NCI-H2227 (cell line): ENCODE results near the gene FAM222A.
"Not testable (repeated sequence)": the region's sequence is repeated elsewhere in the genome, so short reads cannot be mapped to it uniquely, and the experiment has no call there.

Experiments
- DNase-seq: peaks from one replicate; lab custom pipeline; 2025; ENCODE audit not compliant: unreplicated experiment; lab: John Stamatoyannopoulos, UW

FAM222A gene

GRCh38 chr12:109693653-109694600, 19.7 kb upstream of the FAM222A start:
- no peak for DNase-seq

DNA sequence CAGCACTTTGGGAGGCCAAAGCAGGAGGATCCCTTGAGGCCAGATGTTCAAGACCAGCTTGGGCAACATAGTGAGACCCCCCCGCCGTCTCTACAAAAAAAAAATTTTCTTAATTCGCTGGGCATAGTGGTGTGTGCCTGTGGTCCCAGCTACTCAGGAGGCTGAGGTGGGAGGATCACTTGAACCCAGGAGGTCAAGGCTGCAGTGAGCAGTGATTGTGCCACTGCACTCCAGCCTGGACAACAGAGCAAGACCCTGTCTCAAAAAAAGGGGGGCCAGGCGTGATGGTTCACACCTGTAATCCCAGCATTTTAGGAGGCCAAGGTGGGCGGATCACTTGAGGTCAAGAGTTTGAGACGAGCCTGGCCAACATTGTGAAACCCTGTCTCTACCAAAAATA, 19.0 kb upstream of the FAM222A start:
- DNase-seq: not testable (repeated sequence)

DNA sequence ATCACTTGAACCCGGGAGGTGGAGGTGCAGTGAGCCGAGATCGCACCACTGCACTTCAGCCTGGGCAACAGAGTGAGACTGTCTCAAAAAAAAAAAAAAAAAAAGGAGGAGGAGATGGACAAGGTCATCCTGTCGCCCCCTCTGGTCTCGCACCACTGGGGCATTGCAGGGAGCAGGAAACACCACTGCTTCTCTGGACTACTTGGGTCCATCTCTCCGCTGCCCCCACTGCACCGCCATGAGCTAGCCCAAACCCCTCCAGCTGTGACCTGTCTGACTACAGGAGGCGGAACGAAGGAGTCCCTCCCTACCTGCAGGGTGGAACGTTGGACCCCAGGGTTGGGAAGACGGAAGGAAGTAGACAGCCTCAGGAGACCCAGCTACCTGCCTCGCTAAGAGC, 18.2 kb upstream of the FAM222A start:
- no peak for DNase-seq

DNA sequence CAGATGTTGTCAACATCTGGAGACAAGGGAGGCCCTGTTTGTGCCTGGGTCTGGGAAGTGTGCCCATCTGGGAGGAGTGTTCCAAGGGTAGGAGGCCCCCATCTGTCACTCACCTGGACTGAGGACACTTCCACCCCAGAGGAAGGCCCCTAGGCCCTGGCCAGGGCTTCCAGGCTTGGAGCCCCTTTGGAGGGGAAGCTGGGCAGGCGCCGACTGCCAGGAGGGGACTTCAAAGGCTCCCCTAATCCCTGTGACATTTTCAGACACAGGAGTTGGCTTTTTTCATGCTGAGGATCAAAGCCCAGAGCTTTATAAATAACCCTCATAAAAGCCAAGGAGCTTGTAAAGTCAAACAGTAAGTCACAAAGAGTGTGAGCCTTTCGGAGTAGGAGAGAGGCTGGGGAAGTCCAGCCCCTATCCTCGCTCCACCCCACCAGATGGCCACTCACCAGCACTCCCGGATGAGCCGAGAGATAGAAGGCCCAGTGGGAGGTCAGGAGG, 17.6 kb upstream of the FAM222A start:
- no peak for DNase-seq

DNA sequence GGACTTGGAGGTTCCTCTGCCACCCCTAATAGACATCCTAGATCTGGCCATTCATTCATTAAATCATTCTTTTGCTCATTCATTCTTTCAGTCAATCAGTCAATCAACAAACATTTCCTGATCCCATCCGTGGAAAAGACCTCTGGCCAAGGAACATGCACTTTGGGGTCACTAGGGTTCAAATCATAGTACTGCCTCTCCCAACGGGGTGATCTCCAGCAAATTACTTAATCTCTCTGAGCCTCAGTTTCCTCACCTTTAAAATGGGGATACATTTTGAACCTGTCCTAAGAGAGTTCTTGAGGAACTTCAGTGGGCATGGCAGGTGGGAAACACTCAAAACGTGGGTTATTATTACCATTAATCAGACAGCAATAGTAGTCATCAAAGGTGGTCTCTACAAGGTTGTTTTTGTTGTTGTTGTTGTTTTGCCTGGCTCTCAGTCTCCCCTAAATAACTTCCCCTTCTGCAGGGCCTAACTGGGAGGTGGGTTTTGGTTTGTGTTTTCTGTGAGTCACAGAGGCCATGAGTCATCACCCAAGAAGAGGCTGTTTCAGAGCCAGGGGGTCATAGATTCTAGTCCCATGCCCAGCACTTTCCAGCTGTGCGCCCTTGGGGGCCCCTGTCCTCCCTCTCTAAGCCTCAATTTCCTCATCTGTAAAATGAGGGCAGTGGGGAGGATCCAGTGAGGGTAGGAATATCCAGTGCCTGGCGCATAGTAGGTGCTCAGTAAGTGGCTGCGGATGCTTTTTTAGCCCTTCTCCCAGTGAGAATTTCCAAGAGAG, 16.9 kb upstream of the FAM222A start:
- DNase-seq: no peak

GRCh38 chr12:109697270-109697553, 16.4 kb upstream of the FAM222A start:
- DNase-seq: no peak

GRCh38 chr12:109697877-109698468, 15.7 kb upstream of the FAM222A start:
- no peak for DNase-seq

GRCh38 chr12:109698820-109699219, 14.8 kb upstream of the FAM222A start:
- DNase-seq: no peak

DNA sequence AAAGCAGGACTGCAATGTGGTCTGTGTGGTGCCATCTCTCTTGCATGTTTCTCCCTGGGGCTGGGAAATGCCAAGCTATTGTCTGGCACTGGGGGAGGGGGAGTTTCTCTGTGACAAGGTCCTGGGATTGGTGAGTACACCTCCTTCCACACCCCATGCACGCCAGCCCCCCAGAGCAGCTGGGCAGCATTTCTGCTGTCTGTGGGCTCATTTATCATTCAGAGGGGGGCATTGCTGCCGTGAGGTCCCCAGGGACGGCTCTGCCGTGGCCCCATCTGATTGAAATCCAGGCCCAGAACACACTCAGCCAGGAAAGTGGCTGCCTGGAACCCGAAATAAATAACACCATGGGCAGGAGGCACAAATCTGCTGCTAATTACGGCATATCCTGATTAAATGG, 12.6 kb upstream of the FAM222A start:
- DNase-seq: peak; percentile 22

- DNase-seq: no peak
Measured at GRCh38 chr12:109702111-109702841, 11.3 kb upstream of the FAM222A start.

DNA sequence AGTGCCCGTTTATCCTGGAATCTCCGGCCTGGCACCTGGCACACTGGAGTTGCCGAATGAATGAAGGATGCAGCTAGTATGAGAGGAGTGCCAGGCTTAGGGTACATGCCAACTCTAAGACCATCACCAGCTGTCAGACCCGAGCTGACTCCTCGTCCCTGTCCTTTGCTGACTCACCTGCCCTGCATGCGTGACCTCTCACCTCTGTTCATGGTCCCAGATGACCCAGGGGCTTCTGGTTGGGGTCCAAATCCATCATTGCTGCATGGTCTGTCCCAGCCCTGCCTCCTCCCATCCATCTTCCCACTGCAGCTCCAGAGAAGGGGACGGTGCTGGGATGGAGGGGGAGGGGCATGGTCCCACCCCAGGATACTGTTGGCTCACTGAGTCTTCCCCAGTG, 9.9 kb upstream of the FAM222A start:
- no peak for DNase-seq

DNA sequence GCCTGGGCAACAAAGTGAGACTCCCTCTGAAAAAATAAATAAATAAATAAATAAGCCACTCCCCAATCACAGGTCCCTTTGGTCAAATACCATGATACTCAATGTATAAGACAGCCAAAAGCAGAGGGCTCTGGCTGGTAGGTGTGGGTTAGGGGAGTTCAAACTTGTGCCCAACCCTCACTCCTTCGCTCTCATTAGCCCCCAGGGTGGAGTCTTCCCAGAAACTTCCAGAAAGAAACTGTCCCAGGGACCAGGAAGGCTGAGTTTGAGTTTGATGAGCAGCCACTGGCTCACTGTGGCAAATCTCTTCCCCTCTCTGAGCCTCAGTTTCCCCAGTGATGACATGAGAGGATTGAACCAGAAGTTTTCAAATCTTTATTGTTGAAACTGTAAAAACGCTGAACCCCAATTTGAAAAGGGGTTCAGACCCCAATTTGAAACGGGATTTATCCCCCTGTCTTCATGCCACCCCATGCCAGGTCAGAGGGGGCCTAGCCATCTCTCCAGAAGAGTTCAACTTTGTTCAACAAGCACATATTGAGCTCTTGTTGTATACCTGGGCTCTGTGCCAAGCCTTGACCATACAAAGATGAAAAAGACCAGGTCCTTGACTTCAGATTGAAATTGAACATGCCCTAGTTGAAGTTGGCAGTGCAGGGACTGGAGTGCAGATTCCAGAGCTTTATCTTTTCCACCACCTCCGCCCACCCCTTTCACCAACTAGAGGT, 9.1 kb upstream of the FAM222A start:
- DNase-seq: no peak

- DNase-seq: no peak
Measured at GRCh38 chr12:109705291-109705690, 8.3 kb upstream of the FAM222A start.

DNA sequence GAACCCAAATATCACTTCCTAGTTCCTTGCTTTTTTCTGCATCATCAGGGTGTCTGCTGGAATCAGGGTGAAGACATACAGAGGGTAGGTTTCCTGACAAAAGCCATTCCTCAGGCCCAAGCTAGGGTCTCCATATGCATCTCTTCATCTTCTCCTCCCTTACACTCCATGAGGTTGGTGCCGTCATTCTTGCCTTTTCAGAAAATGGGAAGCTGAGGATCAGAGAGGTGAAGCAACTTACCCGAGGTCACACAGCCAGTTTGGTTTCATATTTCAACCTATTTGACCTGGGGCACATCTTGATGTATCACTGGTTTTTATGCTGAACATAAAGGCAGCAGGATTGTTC, 7.3 kb upstream of the FAM222A start:
- no peak for DNase-seq

DNA sequence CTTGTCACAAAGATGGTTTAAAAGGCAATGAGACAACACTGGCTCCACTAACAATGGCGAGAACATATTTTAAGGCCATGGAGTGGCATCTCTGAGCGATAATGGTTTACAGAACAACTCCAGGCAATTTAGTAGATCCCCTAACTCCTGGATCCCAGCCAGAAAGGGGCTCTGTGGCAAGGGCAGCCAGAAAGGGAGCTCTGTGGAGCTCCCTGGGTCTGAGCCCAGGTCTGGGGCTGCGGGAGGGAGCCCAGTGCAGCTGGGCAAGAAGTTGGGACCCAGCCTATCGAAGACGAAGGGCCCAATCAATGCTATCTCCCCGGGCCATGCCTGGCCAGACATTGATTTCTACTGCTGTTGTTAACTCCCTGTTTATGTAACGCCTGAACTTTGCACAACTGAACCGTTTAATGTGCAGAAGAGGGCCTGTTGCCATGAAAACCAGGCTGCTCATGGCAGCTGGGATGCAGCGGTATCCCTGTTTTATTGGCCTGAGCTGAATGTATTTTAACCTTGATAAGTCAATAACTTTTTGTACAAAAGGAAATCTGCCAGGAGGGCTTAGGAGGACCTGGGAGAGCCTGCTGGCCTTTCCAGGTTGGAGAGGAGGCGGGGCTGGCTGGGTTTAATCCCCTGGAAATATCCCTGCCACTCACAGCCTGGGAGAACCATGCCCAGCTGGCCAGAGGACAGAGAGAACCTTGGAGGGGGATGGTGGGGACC, 6.7 kb upstream of the FAM222A start:
- DNase-seq: peak; percentile 77

- DNase-seq: no peak
Measured at GRCh38 chr12:109707470-109707821, 6.2 kb upstream of the FAM222A start.

GRCh38 chr12:109708939-109709338, 4.7 kb upstream of the FAM222A start:
- DNase-seq: no peak

- no peak for DNase-seq
Measured at GRCh38 chr12:109709401-109709991, 4.1 kb upstream of the FAM222A start.

- DNase-seq: no peak
Measured at GRCh38 chr12:109710205-109710746, 3.3 kb upstream of the FAM222A start.
